HG03565 (cell line): Measurements from ENCODE around the gene CTAG1A.
"Not testable (repeated sequence)": the region's sequence is repeated elsewhere in the genome, so short reads cannot be mapped to it uniquely, and the experiment has no call there.

Source experiments
- ATAC-seq: cut with Tn5 transposase; IDR thresholded peaks from one replicate; pipeline ENCODE4 v1.9.1; 2021; ENCODE audit warnings: mild to moderate bottlenecking, moderate library complexity; ENCODE audit not compliant: unreplicated experiment

Gene CTAG1A

DNA sequence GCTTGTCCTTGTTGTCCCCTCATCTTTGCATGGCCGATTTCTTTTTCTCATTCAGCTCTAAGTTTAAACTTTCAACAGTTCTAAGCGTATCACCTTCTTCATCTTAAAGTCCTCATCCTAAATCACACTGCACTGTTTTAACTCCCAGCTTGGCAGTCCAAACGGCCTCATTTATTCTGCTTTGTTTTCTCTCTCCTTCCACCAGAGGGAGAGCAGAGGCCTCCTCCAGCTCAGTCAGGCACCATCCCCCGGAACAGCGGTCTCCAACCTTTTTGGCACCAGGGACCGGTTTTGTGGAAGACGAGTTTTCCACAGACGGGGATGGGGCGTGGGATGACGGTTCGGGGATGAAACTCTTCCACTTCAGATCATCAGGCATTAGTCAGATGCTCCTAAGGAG, 14.6 kb upstream of the CTAG1A start:
- not testable (repeated sequence) for ATAC-seq

- ATAC-seq = not testable (repeated sequence)
Observed at GRCh38 chrX:154573061-154573460, 11.9 kb upstream of the CTAG1A start.

GRCh38 chrX:154575076-154575475, 9.9 kb upstream of the CTAG1A start:
- not testable (repeated sequence) for ATAC-seq

DNA sequence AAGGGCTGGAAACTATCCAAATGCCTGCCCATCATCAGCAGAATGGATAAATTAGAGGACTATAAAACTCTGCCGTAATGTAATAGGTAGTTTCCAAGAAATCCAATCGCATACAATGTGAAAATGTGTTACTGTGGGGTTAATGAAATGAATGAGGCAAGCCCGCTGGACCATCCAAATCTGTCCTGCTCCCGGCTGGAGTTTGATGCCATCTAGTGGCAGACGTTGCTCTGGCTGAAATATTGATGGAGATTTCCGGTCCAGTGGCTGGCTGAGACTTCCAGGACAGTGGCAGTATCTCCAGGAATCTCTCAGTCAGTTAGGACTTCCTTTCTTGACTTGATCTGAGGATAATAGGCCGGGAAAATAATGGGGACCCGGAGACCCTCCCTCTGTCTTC, 1.9 kb upstream of the CTAG1A start:
- not testable (repeated sequence) for ATAC-seq

GRCh38 chrX:154590415-154590814, 5.5 kb downstream of the CTAG1A start:
- not testable (repeated sequence) for ATAC-seq

- no peak for ATAC-seq
Observed at GRCh38 chrX:154592505-154592904, 7.6 kb downstream of the CTAG1A start.

DNA sequence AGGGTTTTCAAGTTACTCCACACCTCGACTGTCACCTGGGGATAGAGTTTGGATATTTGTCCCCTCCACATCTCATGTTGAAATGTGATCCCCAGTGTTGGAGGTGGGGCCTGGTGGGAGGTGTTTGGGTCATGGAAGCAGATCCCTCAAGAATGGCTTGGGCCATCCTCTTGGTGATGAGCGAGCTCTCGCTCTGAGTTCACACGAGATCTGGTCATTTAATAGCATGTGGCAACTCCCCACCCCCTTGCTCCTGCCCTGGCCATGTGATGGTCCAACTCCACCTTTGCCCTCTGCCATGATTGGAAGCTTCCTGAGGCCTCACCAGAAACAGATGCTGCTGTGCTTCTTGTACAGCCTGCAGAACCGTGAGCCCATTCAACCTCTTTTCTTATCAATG, 8.3 kb downstream of the CTAG1A start:
- ATAC-seq = no peak

- ATAC-seq = no peak
Observed at GRCh38 chrX:154594491-154594890, 9.6 kb downstream of the CTAG1A start.

GRCh38 chrX:154595559-154596249, 10.8 kb downstream of the CTAG1A start:
- ATAC-seq = no peak

DNA sequence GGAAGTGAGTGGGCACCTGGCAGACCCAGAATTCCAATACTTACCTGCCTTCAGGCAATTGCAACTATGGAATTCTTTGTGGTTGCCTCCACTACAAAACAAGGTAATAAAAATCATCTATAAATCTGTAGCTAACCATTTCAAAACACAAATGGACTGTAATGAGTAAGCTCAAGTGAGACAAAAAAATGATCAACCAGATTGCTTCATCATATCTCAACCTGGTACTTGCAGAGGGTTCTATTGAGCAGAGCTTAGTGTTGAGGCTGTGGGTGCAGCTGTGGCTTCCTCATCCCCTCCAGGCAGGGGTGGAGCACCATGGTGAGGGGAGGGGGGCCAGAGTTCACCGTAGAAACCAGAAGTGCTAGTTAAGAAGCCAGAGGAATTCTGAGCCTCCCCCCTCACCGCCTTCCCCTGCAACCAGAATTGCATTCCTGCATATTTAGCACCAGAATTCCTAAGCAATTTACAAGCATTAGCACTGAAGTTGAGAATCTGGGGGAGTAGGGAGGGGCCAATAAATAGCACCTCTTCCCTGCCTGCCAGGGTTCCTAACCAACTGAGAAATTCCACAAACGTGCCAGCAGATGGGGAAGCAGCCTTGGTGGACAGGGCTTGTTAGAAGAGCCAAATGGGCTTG, 11.5 kb downstream of the CTAG1A start:
- no peak for ATAC-seq

GRCh38 chrX:154597221-154597620, 12.3 kb downstream of the CTAG1A start:
- no peak for ATAC-seq

DNA sequence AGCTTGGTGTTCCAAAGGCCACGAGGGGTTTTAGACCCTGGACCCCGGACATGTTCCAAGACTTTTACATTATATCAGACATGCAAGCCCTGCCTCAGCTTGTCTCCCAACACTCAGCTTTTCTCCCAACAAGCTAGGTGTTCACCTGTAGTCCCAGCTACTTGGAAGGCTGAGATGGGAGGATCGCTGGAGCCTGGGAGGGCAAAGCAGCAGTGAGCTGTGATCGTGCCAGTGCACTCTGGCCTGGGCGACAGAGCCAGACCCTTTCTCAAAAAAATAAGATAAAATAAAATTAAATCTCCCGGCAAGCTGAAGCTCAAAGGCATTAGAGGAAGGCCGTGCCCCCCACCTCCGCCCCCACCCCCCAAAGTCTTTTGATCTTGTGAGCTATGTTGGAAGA, 13.7 kb downstream of the CTAG1A start:
- no peak for ATAC-seq

- ATAC-seq = no peak
Observed at GRCh38 chrX:154599531-154599930, 14.6 kb downstream of the CTAG1A start.

DNA sequence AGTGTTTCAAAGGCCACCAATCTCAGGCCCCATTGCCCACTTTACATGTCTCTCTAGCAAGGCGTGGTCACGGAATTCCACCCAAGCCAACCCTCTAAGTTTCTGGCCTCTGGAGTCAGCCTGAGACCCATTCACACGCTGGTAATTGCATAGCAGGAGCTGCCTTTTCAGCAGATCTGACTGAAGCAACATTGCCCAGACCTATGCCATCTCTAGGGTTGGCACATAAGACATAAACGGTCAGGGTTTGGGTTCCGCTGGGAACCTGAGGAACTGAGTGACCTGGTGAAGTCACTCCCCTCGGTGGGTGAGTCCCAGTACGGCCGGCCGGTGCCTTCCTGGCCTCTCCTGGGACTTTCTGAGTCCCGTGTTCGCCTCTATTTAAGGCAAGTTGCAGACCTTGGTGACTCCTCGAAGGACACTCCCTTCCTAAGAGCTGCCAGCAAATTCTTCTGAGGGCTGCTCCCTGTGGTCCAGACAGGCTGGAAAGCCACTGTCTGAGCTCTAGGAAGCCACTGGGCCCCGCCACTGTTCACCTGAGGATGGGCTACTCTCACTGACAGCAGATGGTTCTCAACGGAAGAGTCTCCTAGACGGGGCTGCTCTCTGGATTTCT, 15.9 kb downstream of the CTAG1A start:
- no peak for ATAC-seq

DNA sequence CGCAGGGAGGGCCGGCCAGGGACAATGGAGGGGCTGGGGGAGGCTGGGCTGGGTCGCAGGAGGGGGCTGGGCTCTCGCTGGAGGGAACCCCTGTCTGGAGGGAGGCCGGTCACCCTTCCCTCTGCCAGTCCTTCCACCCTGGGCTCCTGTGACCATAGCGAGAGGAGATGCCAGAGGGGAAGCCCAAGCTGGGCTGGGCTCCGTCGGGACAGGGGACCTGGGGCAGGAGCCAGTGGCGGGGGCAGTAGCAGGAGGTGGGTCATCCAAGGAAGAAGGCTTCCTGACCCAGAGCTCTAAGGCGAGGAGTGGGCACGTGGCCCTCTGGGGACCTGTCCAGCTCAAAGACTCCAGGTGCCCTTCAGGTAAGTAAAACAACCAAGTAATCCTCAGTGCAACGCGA, 17.3 kb downstream of the CTAG1A start:
- ATAC-seq = no peak

DNA sequence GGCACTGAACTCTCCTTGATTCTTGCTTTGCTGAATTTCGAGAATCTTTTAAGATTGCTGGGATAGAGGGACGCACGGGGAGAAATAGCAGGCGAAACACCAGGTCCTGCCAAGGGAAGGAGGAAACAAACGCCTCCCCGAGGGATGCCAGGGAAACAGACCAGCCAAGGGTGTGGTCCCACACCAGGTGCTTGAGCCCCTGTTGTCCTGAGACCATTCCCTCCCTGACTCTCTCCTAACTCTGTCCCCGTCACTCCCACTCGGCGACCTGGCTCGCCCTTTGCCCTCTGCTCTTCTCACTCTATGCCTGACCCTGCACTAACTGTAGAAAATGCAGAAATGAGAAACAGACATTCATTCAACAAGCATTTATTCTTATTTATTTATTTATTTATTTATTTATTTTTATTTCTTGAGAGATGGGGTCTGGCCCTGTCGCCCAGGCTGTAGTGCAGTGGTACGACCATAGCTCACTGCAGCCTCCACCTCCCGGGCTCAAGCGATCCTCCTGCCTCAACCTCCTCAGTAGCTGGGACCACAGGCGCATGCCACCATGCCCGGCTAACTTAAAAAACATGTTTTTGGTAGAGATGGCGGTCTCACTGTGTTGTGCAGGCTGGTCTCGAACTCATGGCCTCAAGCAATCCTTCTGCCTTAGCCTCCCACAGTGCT, 18.0 kb downstream of the CTAG1A start:
- ATAC-seq = no peak

GRCh38 chrX:154603438-154604430, 18.8 kb downstream of the CTAG1A start:
- no peak for ATAC-seq

DNA sequence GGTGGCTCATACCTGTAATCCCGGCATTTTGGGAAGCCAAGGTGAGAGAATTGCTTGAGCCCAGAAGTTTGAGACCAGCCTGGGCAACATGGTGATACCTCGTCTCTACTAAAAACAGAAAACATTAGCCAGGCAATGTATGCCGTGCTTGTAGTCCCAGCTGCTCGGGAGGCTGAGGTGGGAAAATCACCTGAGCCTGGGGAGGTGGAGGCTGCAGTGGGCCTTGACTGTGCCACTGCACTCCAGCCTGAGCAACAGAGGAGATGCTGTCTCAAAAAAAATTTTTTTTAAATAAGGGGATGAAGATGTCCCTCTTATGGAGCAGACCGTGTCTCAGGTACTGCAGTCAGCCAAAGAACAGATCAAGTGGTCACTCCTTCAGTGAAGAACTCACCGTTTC, 20.6 kb downstream of the CTAG1A start:
- ATAC-seq = no peak

GRCh38 chrX:154607370-154607769, 22.4 kb downstream of the CTAG1A start:
- ATAC-seq = no peak

GRCh38 chrX:154607976-154608375, 23.0 kb downstream of the CTAG1A start:
- not testable (repeated sequence) for ATAC-seq
